A549 (cell line): ENCODE data around the gene DCLK1. TPM values are rescaled to one million over a fixed set of nuclear protein-coding genes. Genes with fewer than 3 reads are reported as not detected.

Experiments
- ATAC-seq, 2 experiments: fragments of 200-7000 bp in 1 of 2; fragments of >200 bp in 1 of 2; cut with Nextera tagmentation in 1 of 2; cut with Tn5 transposase in 1 of 2; 3 replicates each; pipeline versions ENCODE4 v1.8.0 to v1.9.1; 2018 to 2020; ENCODE audit warnings: mild to moderate bottlenecking in 1 of 2, moderate library complexity in 1 of 2
- CTCF ChIA-PET: fragments of 300-600 bp; sonication (Branson Sonifier 250); formaldehyde crosslinking; extraction: SDS; loops from one replicate; lab custom pipeline; 2021; ENCODE audit warnings: antibody characterized with exemption, inconsistent platforms; lab: Yijun Ruan, JAX
- POLR2A ChIA-PET: fragments of 350-600 bp; formaldehyde crosslinking; extraction: SDS; loops from one replicate; lab custom pipeline; 2021; ENCODE audit warnings: antibody characterized with exemption, inconsistent platforms; lab: Yijun Ruan, JAX
- DNase-seq, 2 experiments: peaks; one replicate each; pipeline versions ENCODE4 v3.0.0 to v3.0.0-alpha.2; 2011 to 2016; ENCODE audit warnings: low read depth in 1 of 2, low spot score in 1 of 2
- FAIRE-seq: peaks from 2 replicates; lab custom pipeline; 2011; peaks lifted over from hg19 to GRCh38; lab: Jason Lieb, UNC
- H3K27ac ChIP-seq, 2 experiments: fragments of >200 bp; sonication (Bioruptor Twin); formaldehyde crosslinking; 3 replicates each; pipeline ENCODE4 v1.5.1; 2016 to 2017
- H3K4me1 ChIP-seq: fragments of >200 bp; sonication (Bioruptor Twin); formaldehyde crosslinking; 3 replicates; pipeline ENCODE4 v1.6.1; 2016
- H3K4me2 ChIP-seq: fragments of >200 bp; sonication (Bioruptor Twin); formaldehyde crosslinking; 3 replicates; pipeline ENCODE4 v1.6.1; 2016
- H3K4me3 ChIP-seq: fragments of >200 bp; sonication (Bioruptor Twin); formaldehyde crosslinking; 3 replicates; pipeline ENCODE4 v1.5.1; 2016
- H3K9me3 ChIP-seq: fragments of >200 bp; sonication (Bioruptor Twin); formaldehyde crosslinking; 3 replicates; pipeline ENCODE4 v1.6.1; 2016
- CEBPB ChIP-seq, 2 experiments: fragments of >200 bp in 1 of 2; sonication (Bioruptor Twin) in 1 of 2; formaldehyde crosslinking in 1 of 2; IDR thresholded peaks; 2 replicates each; pipeline ENCODE4 v1.6.1; 2012 to 2016
- CHD4 ChIP-seq: fragments of 200-600 bp; sonication (generic); IDR thresholded peaks from 2 replicates; pipeline ENCODE4 v1.6.1; 2016; ENCODE audit warnings: antibody characterized with exemption, mild to moderate bottlenecking, borderline replicate concordance
- CTCF ChIP-seq: fragments of >200 bp; sonication (Bioruptor Twin); formaldehyde crosslinking; IDR thresholded peaks from 3 replicates; pipeline ENCODE4 v1.5.1; 2016
- FOSL2 ChIP-seq, 2 experiments: fragments of 450-650 bp in 1 of 2; fragments of >200 bp in 1 of 2; sonication (Bioruptor Twin) in 1 of 2; formaldehyde crosslinking; IDR thresholded peaks; 2 replicates each; pipeline versions ENCODE4 v1.5.0 to v1.6.1; 2016 to 2020; ENCODE audit warnings: mild to moderate bottlenecking in 1 of 2, moderate library complexity in 1 of 2
- HOXB13 ChIP-seq: fragments of 250-450 bp; sonication (Bioruptor Pico); IDR thresholded peaks from 2 replicates; pipeline ENCODE4 v1.5.0; 2020; ENCODE audit warnings: low read depth, mild to moderate bottlenecking, moderate library complexity
- HOXB5 ChIP-seq: fragments of 250-450 bp; sonication (Bioruptor Pico); IDR thresholded peaks from 2 replicates; pipeline ENCODE4 v1.5.0; 2020; ENCODE audit warnings: mild to moderate bottlenecking, moderate library complexity
- MAX ChIP-seq: IDR thresholded peaks from 2 replicates; pipeline ENCODE4 v1.6.1; 2012
- NFE2L2 ChIP-seq: fragments of 150-350 bp; conservative IDR thresholded peaks from 2 replicates; pipeline ENCODE4 v1.6.1; 2014; ENCODE audit warnings: low read length
- NPAS2 ChIP-seq: fragments of 250-450 bp; sonication (Bioruptor Pico); IDR thresholded peaks from 2 replicates; pipeline ENCODE4 v1.8.0; 2022; ENCODE audit warnings: mild to moderate bottlenecking, moderate library complexity, borderline replicate concordance
- NR3C1 ChIP-seq: fragments of >200 bp; sonication (Bioruptor Twin); formaldehyde crosslinking; IDR thresholded peaks from 3 replicates; pipeline ENCODE4 v1.6.1; 2017
- PBX3 ChIP-seq: IDR thresholded peaks from 2 replicates; pipeline ENCODE4 v1.6.1; 2012
- TFCP2L1 ChIP-seq: fragments of 250-450 bp; sonication (Bioruptor Pico); IDR thresholded peaks from 2 replicates; pipeline ENCODE4 v1.5.0; 2021; ENCODE audit warnings: mild to moderate bottlenecking
- WGBS: methylation state at CpG from one replicate; pipeline ENCODE4 v1.1.6; 2017; ENCODE audit errors: missing lambda C conversion rate; 5-methylcytosine and 5-hydroxymethylcytosine counted together
- polyA plus RNA-seq, 4 experiments: library from polyadenylated mRNA; depleted of rRNA in 3 of 4; stranded (reverse); fragments of >200 nt; fragmentation: RNase III in 1 of 4; extraction: RNeasy Plus Mini Kit Qiagen cat#74134 plus additional on column Dnase treatment in 1 of 4; gene quantifications; 2 replicates in 3 of 4; 3 replicates in 1 of 4; pipeline ENCODE4 v1.2.3, GENCODE V29; 2011 to 2017

DCLK1 gene
- polyA plus RNA-seq, 2 of the 4 experiments (the other 2 are of a cell fraction), result 0.13 to 0.21 TPM

GRCh38 chr13:35856721-35857364, 274.3 kb downstream of the DCLK1 start:
- H3K4me1 ChIP-seq, result peaks cover 6% of the 10 kb centered on the region; the same call in 2 of the 3 replicates
- H3K27ac ChIP-seq, result no peak overlapping the region
- TF ChIP-seq HOXB5, result no peak
- no peak for TF ChIP-seq FOSL2 (IDR thresholded peaks at IDR 0.05)
- TF ChIP-seq FOSL2 (CRISPR knock-in tag; IDR thresholded peaks at IDR 0.05), result no peak
- TF ChIP-seq NPAS2 (CRISPR knock-in tag), result no peak
- H3K4me2 ChIP-seq, result no peak overlapping the region
- no peaks in the 10 kb centered on the region for H3K9me3 ChIP-seq
- no peak overlapping the region for H3K4me3 ChIP-seq
- ChIA-PET CTCF (no interaction called here), POLR2A (no interaction called here)
- no peak for FAIRE-seq
- no peak for DNase-seq
- no peak for ATAC-seq
- WGBS, result 7% methylated on average over 1 of the region's 1 CpG

- no peaks in the 10 kb centered on the region for H3K9me3 ChIP-seq
- 78% methylated on average over 4 of the region's 4 CpGs for WGBS
- no peak for ATAC-seq
- no peak overlapping the region for H3K4me3 ChIP-seq
- TF ChIP-seq MAX (no peak), NR3C1 (no peak), CEBPB (IDR thresholded peaks at IDR 0.05) (no peak), PBX3 (no peak)
- peaks cover 6% of the 10 kb centered on the region; the same call in 2 of the 3 replicates for H3K4me1 ChIP-seq
- no peak for FAIRE-seq
- no peak overlapping the region for H3K27ac ChIP-seq
- no peak for DNase-seq
- peak overlapping the region; percentile 70 for H3K4me2 ChIP-seq
- POLR2A ChIA-PET, result no interaction called here
- CTCF ChIA-PET, result interaction anchor here (0.5 kb wide), 1 partner anchor 497 kb away, joined by 3 read pairs; no protein-coding TSS in a partner anchor
Observed at GRCh38 chr13:35856084-35856483, 275.1 kb downstream of the DCLK1 start.

- FAIRE-seq (no peak), ATAC-seq (peak; percentile 46 to 82; a peak in 5 of 6 replicates), DNase-seq (peak; percentile 27 to 31)
- POLR2A ChIA-PET, result no interaction called here
- 9% methylated on average over 11 of the region's 12 CpGs for WGBS
- Histone ChIP-seq H3K9me3 (no peaks in the 10 kb centered on the region), H3K4me3 (no peak overlapping the region), H3K4me2 (peak overlapping the region; percentile 70), H3K4me1 (peaks cover 6% of the 10 kb centered on the region; the same call in 2 of the 3 replicates), H3K27ac (0 out of 6 replicates have a peak overlapping the region, but pooled peaks of 1 of the 2 experiments have one; percentile 22)
- TF ChIP-seq FOSL2 (IDR thresholded peaks at IDR 0.05), result 0 out of 2 replicates have a peak, but pooled peaks have one; percentile 17
- no peak for TF ChIP-seq FOSL2 (CRISPR knock-in tag; IDR thresholded peaks at IDR 0.05)
- no peak for TF ChIP-seq MAX
- CTCF ChIA-PET, result no interaction called here
Observed at GRCh38 chr13:35855531-35856019, 275.6 kb downstream of the DCLK1 start.

- Histone ChIP-seq H3K4me3 (no peak overlapping the region), H3K27ac (no peak overlapping the region), H3K4me1 (peaks cover 6% of the 10 kb centered on the region; the same call in 2 of the 3 replicates), H3K4me2 (no peak overlapping the region)
- FAIRE-seq, result no peak
- ChIA-PET CTCF (no interaction called here), POLR2A (no interaction called here)
- no peak for TF ChIP-seq CEBPB (IDR thresholded peaks at IDR 0.05)
- TF ChIP-seq HOXB13 (CRISPR knock-in tag), result no peak
- TF ChIP-seq CHD4, result no peak
- no peak for TF ChIP-seq NFE2L2
- no peak for TF ChIP-seq TFCP2L1 (CRISPR knock-in tag)
- TF ChIP-seq NR3C1, result no peak
- TF ChIP-seq CTCF, result no peak
- TF ChIP-seq, all 56 proteins: peak for 0
- H3K9me3 ChIP-seq, result no peaks in the 10 kb centered on the region
- ATAC-seq (no peak), DNase-seq (no peak)
- 70% methylated on average over 8 of the region's 8 CpGs for WGBS
Observed at GRCh38 chr13:35854286-35854685, 276.9 kb downstream of the DCLK1 start.
